Right cardiac atrium (tissue), 5 donors: ENCODE data around the gene C9orf78. TPM values are rescaled to one million over a fixed set of nuclear protein-coding genes. Genes with fewer than 3 reads are reported as not detected.

Source experiments
- ATAC-seq, 2 donors: fragments of 200-7000 bp; cut with Tn5 transposase; one replicate each; pipeline versions ENCODE4 v1.8.0 to v1.9.1; 2020; ENCODE audit warnings: moderate library complexity in 2 of 2, mild to moderate bottlenecking in 1 of 2
- DNase-seq, 3 donors: peaks; one replicate each; pipeline ENCODE4 v3.0.0-alpha.2; 2020
- H3K27ac ChIP-seq: one replicate; pipeline ENCODE4 v1.5.1; 2013; ENCODE audit warnings: mild to moderate bottlenecking, low read length, control low read depth, moderate library complexity
- H3K27me3 ChIP-seq: one replicate; pipeline ENCODE4 v1.6.1; 2013; ENCODE audit not compliant: control insufficient read depth, insufficient read depth
- H3K4me1 ChIP-seq: one replicate; pipeline ENCODE4 v1.6.1; 2013; ENCODE audit warnings: low read length; ENCODE audit not compliant: control insufficient read depth, insufficient read depth
- H3K4me3 ChIP-seq: one replicate; pipeline ENCODE4 v1.5.1; 2013; ENCODE audit warnings: low read length, control low read depth
- H3K9me3 ChIP-seq: one replicate; pipeline ENCODE4 v1.6.1; 2013; ENCODE audit warnings: low read length; ENCODE audit not compliant: control insufficient read depth
- WGBS: extraction: QIAGEN DNeasy Blood & Tissue Kit; methylation state at CpG from one replicate; pipeline ENCODE4 v1.1.7; 2013; 5-methylcytosine and 5-hydroxymethylcytosine counted together
- intact Hi-C, 4 donors: fragments of 100-400 bp; cut with DNase I; formaldehyde crosslinking; loops; one replicate each; pipeline versions ENCODE4 v1.11.0 to v1.14.0; 2022 to 2023
- polyA plus RNA-seq: library from polyadenylated mRNA; stranded (reverse); fragments of 200-250 nt; gene quantifications from one replicate; pipeline ENCODE4 v1.2.3, GENCODE V29; 2013
- total RNA-seq, 4 donors: library from RNA; stranded (reverse); fragmentation: NEBNext Ultra II Directional; extraction: Animal tissue kit (Norgen Biotek cat#: 25700); gene quantifications; one replicate each; pipeline ENCODE4 v1.2.1, GENCODE V29; 2021
- donor health status: healthy with polysubstance abuse.
- donor health status: DM: no; HTN: yes; CAD: no.
- donor health status: DM: no; HTN: no; CAD: no.
- donor health status: DM: no; HTN: yes; CAD: no; lungs with severe emphysema.
- donor health status: DM: yes; HTN: yes; CAD: no.

The C9orf78 gene
- total and polyA plus RNA-seq, 5 donors = 31.9 to 55.9 (median 34.4) TPM

- no peak overlapping the region for H3K4me3 ChIP-seq
- ATAC-seq = no peak
- DNase-seq = no peak
- no peaks in the 10 kb centered on the region for H3K9me3 ChIP-seq
- intact Hi-C loops = no loop called here
- 78% methylated on average over 17 of the region's 17 CpGs for WGBS
- no peaks in the 10 kb centered on the region for H3K27me3 ChIP-seq
- no peak overlapping the region for H3K27ac ChIP-seq
- H3K4me1 ChIP-seq = no peaks in the 10 kb centered on the region
These were observed 31.5 kb upstream of the C9orf78 start for GRCh38 chr9:129866394-129867135.

- Histone ChIP-seq H3K27me3 (no peaks in the 10 kb centered on the region), H3K4me1 (no peaks in the 10 kb centered on the region), H3K9me3 (no peaks in the 10 kb centered on the region), H3K4me3 (no peak overlapping the region), H3K27ac (no peak overlapping the region)
- ATAC-seq = no peak
- no peak for DNase-seq
- 71% methylated on average over 14 of the region's 14 CpGs for WGBS
- intact Hi-C loops = no loop called here
These were observed 30.7 kb upstream of the C9orf78 start for GRCh38 chr9:129865668-129866320.

- H3K4me1 ChIP-seq = no peaks in the 10 kb centered on the region
- H3K27ac ChIP-seq = no peak overlapping the region
- no peak for ATAC-seq
- H3K27me3 ChIP-seq = no peaks in the 10 kb centered on the region
- H3K9me3 ChIP-seq = no peaks in the 10 kb centered on the region
- intact Hi-C loops = no loop called here
- no peak overlapping the region for H3K4me3 ChIP-seq
- whole genome bisulfite sequencing = 58% methylated on average over 11 of the region's 11 CpGs
- no peak for DNase-seq
These were observed 30.0 kb upstream of the C9orf78 start for GRCh38 chr9:129864991-129865647.

- ATAC-seq (no peak), DNase-seq (no peak)
- Histone ChIP-seq H3K27ac (no peak overlapping the region), H3K27me3 (no peaks in the 10 kb centered on the region), H3K4me1 (no peaks in the 10 kb centered on the region), H3K4me3 (no peak overlapping the region), H3K9me3 (no peaks in the 10 kb centered on the region)
- intact Hi-C loops = no loop called here
- WGBS = 63% methylated on average over 14 of the region's 14 CpGs
These were observed 28.1 kb upstream of the C9orf78 start for GRCh38 chr9:129863059-129863690.

- intact Hi-C loops = no loop called here
- Histone ChIP-seq H3K27me3 (no peaks in the 10 kb centered on the region), H3K9me3 (no peaks in the 10 kb centered on the region), H3K4me1 (no peaks in the 10 kb centered on the region), H3K4me3 (no peak overlapping the region), H3K27ac (no peak overlapping the region)
- DNase-seq = no peak
- WGBS = 82% methylated on average over 12 of the region's 12 CpGs
- no peak for ATAC-seq
These were observed 26.4 kb upstream of the C9orf78 start for GRCh38 chr9:129861447-129861827.

- no peaks in the 10 kb centered on the region for H3K27me3 ChIP-seq
- intact Hi-C loops = no loop called here
- ATAC-seq (no peak), DNase-seq (no peak)
- H3K9me3 ChIP-seq = no peaks in the 10 kb centered on the region
- no peak overlapping the region for H3K4me3 ChIP-seq
- WGBS = 74% methylated on average over 11 of the region's 11 CpGs
- H3K4me1 ChIP-seq = no peaks in the 10 kb centered on the region
- H3K27ac ChIP-seq = no peak overlapping the region
These were observed 25.8 kb upstream of the C9orf78 start for GRCh38 chr9:129860653-129861446.

- intact Hi-C loops = no loop called here
- no peak for DNase-seq
- Histone ChIP-seq H3K4me3 (no peak overlapping the region), H3K27me3 (no peaks in the 10 kb centered on the region), H3K4me1 (no peaks in the 10 kb centered on the region), H3K27ac (no peak overlapping the region), H3K9me3 (no peaks in the 10 kb centered on the region)
- WGBS = 88% methylated on average over 11 of the region's 11 CpGs
- no peak for ATAC-seq
These were observed 23.3 kb upstream of the C9orf78 start for GRCh38 chr9:129858167-129858962.

GRCh38 chr9:129857207-129857606, 22.1 kb upstream of the C9orf78 start:
- DNase-seq (no peak), ATAC-seq (no peak)
- H3K4me3 ChIP-seq = no peak overlapping the region
- no peaks in the 10 kb centered on the region for H3K4me1 ChIP-seq
- WGBS = 92% methylated on average over 7 of the region's 7 CpGs
- no peaks in the 10 kb centered on the region for H3K9me3 ChIP-seq
- intact Hi-C loops = no loop called here
- no peak overlapping the region for H3K27ac ChIP-seq
- no peaks in the 10 kb centered on the region for H3K27me3 ChIP-seq

GRCh38 chr9:129854588-129855110, 19.6 kb upstream of the C9orf78 start:
- Histone ChIP-seq H3K9me3 (no peaks in the 10 kb centered on the region), H3K4me1 (no peaks in the 10 kb centered on the region), H3K27me3 (no peaks in the 10 kb centered on the region), H3K4me3 (no peak overlapping the region), H3K27ac (no peak overlapping the region)
- 95% methylated on average over 4 of the region's 4 CpGs for WGBS
- DNase-seq = no peak
- no peak for ATAC-seq
- intact Hi-C loops = no loop called here

GRCh38 chr9:129853614-129854013, 18.5 kb upstream of the C9orf78 start:
- H3K27ac ChIP-seq = no peak overlapping the region
- no peak overlapping the region for H3K4me3 ChIP-seq
- no peaks in the 10 kb centered on the region for H3K9me3 ChIP-seq
- H3K27me3 ChIP-seq = no peaks in the 10 kb centered on the region
- DNase-seq = no peak
- 61% methylated on average over 3 of the region's 3 CpGs for WGBS
- intact Hi-C loops = no loop called here
- H3K4me1 ChIP-seq = no peaks in the 10 kb centered on the region
- ATAC-seq = no peak
